K562 (cell line): ENCODE data around the gene ADCY4. TPM values are rescaled to one million over a fixed set of nuclear protein-coding genes. Genes with fewer than 3 reads are reported as not detected.
A peak's percentile ranks its signal among the peaks of the same experiment; 100 is the strongest.

Experiments
- ATAC-seq: fragments of 200-7000 bp; cut with Tn5 transposase; 3 replicates; pipeline ENCODE4 v1.9.1; 2020; ENCODE audit warnings: moderate library complexity
- BruUV-seq: library from RNA; stranded (reverse); fragments of 400-500 nt; replicated peaks from 2 replicates; lab custom pipeline; 2021; lab: Mats Ljungman, UMichigan
- CTCF ChIA-PET: fragments of 300-600 bp; formaldehyde crosslinking; extraction: SDS; loops from one replicate; lab custom pipeline; 2021; ENCODE audit warnings: low intra/inter-chr PET ratio; lab: Yijun Ruan, JAX
- POLR2A ChIA-PET: fragments of 300-600, 350-650 bp; sonication (Branson Sonifier 250); formaldehyde crosslinking; extraction: SDS; loops from one replicate; lab custom pipeline; 2021; ENCODE audit warnings: antibody characterized with exemption, inconsistent platforms; lab: Yijun Ruan, JAX
- DNase-seq, 4 experiments: peaks; one replicate each; pipeline versions ENCODE4 v3.0.0 to v3.0.0-alpha.2; 2011 to 2018; ENCODE audit warnings: low spot score in 3 of 4, mixed read lengths in 3 of 4; ENCODE audit errors: extremely low read depth in 1 of 4
- FAIRE-seq: peaks from 2 replicates; lab custom pipeline; 2011; peaks lifted over from hg19 to GRCh38; lab: Jason Lieb, UNC
- H2AFZ ChIP-seq: 2 replicates; pipeline ENCODE4 v1.6.0; 2011; ENCODE audit warnings: low read depth, low read length, control low read depth, inconsistent platforms
- H3K27ac ChIP-seq: fragments of 200-600 bp; 3 replicates; pipeline ENCODE4 v1.8.0; 2011; ENCODE audit warnings: low read depth, mild to moderate bottlenecking, control low read depth, inconsistent platforms, low read length, moderate library complexity, mixed read lengths; ENCODE audit errors: extremely low read depth
- H3K27me3 ChIP-seq, 2 experiments: fragments of 300-600 bp in 1 of 2; 2 replicates in 1 of 2; 3 replicates in 1 of 2; pipeline versions ENCODE4 v1.6.0 to v1.8.0; 2011; ENCODE audit warnings: inconsistent platforms in 2 of 2, low read length in 2 of 2, mild to moderate bottlenecking in 1 of 2, mixed read lengths in 1 of 2, moderate library complexity in 1 of 2; ENCODE audit not compliant: control insufficient read depth in 2 of 2, insufficient read depth in 2 of 2
- H3K36me3 ChIP-seq: fragments of 300-600 bp; 3 replicates; pipeline ENCODE4 v1.8.0; 2011; ENCODE audit warnings: mild to moderate bottlenecking, low read length, inconsistent platforms; ENCODE audit not compliant: control insufficient read depth, insufficient read depth
- H3K4me1 ChIP-seq, 2 experiments: fragments of 200-600 bp in 1 of 2; replicated peaks in 1 of 2; 2 replicates in 1 of 2; 3 replicates in 1 of 2; pipeline versions ENCODE4 v1.5.1 to v1.8.0; 2011; ENCODE audit warnings: inconsistent platforms in 2 of 2, low read length in 2 of 2, mild to moderate bottlenecking in 1 of 2, mixed read lengths in 1 of 2, moderate library complexity in 1 of 2; ENCODE audit not compliant: control insufficient read depth in 2 of 2, insufficient read depth in 2 of 2
- H3K4me2 ChIP-seq: 2 replicates; pipeline ENCODE4 v1.6.1; 2011; ENCODE audit warnings: low read length, control low read depth, inconsistent platforms, mixed read lengths; ENCODE audit not compliant: insufficient read depth
- H3K4me3 ChIP-seq: fragments of 200-600 bp; sonication (generic), shearing (Covaris generic); 2 replicates; pipeline ENCODE4 v1.5.1; 2016; ENCODE audit warnings: control low read depth, inconsistent platforms
- H3K79me2 ChIP-seq: fragments of 200-600 bp; 3 replicates; pipeline ENCODE4 v1.8.0; 2011; ENCODE audit warnings: low read length, inconsistent platforms; ENCODE audit not compliant: control insufficient read depth, insufficient read depth
- H3K9ac ChIP-seq, 2 experiments: 2 replicates each; pipeline versions ENCODE4 v1.6.0 to v1.6.1; 2011; ENCODE audit warnings: low read depth in 2 of 2, low read length in 2 of 2, control low read depth in 1 of 2, inconsistent platforms in 1 of 2, mild to moderate bottlenecking in 1 of 2, mixed read lengths in 1 of 2; ENCODE audit not compliant: insufficient read depth in 1 of 2
- H3K9me1 ChIP-seq: one replicate; pipeline ENCODE4 v1.6.0; 2011; ENCODE audit warnings: inconsistent platforms, mild to moderate bottlenecking, low read length, moderate library complexity; ENCODE audit not compliant: control insufficient read depth, insufficient read depth
- H3K9me3 ChIP-seq: replicated peaks from 2 replicates; pipeline ENCODE4 v1.5.1; 2011; ENCODE audit warnings: low read depth, low read length, inconsistent platforms; ENCODE audit not compliant: control insufficient read depth, insufficient read depth
- H4K20me1 ChIP-seq: replicated peaks from 2 replicates; pipeline ENCODE4 v1.6.1; 2011; ENCODE audit warnings: low read length, inconsistent platforms, mixed read lengths; ENCODE audit not compliant: control insufficient read depth, insufficient read depth
- DDX20 ChIP-seq: fragments of 450-650 bp; IDR thresholded peaks from 2 replicates; pipeline ENCODE4 v1.6.1; 2016; ENCODE audit warnings: missing genetic modification characterization, low read depth, mild to moderate bottlenecking, missing compliant biosample characterization, moderate library complexity
- DIDO1 ChIP-seq: fragments of 450-650 bp; IDR thresholded peaks from 2 replicates; pipeline ENCODE4 v1.6.1; 2016; ENCODE audit warnings: low read depth, missing biosample characterization, missing genetic modification characterization
- GTF2B ChIP-seq: IDR thresholded peaks from 2 replicates; pipeline ENCODE4 v1.6.1; 2011; ENCODE audit not compliant: insufficient read length; ENCODE audit errors: extremely low read depth
- IRF9 ChIP-seq: fragments of 450-650 bp; IDR thresholded peaks from 2 replicates; pipeline ENCODE4 v1.6.1; 2016; ENCODE audit warnings: missing biosample characterization, missing genetic modification characterization
- RBM25 ChIP-seq: fragments of 200-400 bp; formaldehyde crosslinking; IDR thresholded peaks from 2 replicates; pipeline ENCODE4 v1.6.1; 2018; ENCODE audit warnings: low read length, low read depth, moderate library complexity; ENCODE audit not compliant: severe bottlenecking
- RFX1 ChIP-seq: fragments of 450-650 bp; IDR thresholded peaks from 2 replicates; pipeline ENCODE4 v1.6.1; 2016; ENCODE audit warnings: mild to moderate bottlenecking, moderate library complexity
- SREBF2 ChIP-seq: sonication (generic); formaldehyde crosslinking; IDR thresholded peaks from 2 replicates; pipeline ENCODE4 v1.4.0; 2020; ENCODE audit warnings: mild to moderate bottlenecking, missing genetic modification reagents
- SUPT5H ChIP-seq: fragments of 450-650 bp; IDR thresholded peaks from 2 replicates; pipeline ENCODE4 v1.6.1; 2016
- TAL1 ChIP-seq: fragments of 450-650 bp; IDR thresholded peaks from 2 replicates; pipeline ENCODE4 v1.6.1; 2016; ENCODE audit warnings: mild to moderate bottlenecking
- TCFL5 ChIP-seq: fragments of 250-450 bp; sonication (Bioruptor Pico); conservative IDR thresholded peaks from 2 replicates; pipeline ENCODE4 v1.6.1; 2021; ENCODE audit warnings: mild to moderate bottlenecking, moderate library complexity, matching md5 sums
- ZNF165 ChIP-seq: fragments of 250-450 bp; sonication (Bioruptor Pico); IDR thresholded peaks from 2 replicates; pipeline ENCODE4 v1.4.0; 2020; ENCODE audit warnings: borderline replicate concordance
- ZNF444 ChIP-seq: fragments of 250-450 bp; sonication (Bioruptor Pico); IDR thresholded peaks from 2 replicates; pipeline ENCODE4 v1.4.0; 2020; ENCODE audit warnings: mild to moderate bottlenecking, moderate library complexity
- WGBS: fragments of 100-300 bp; shearing (Covaris generic); methylation state at CpG from one replicate; pipeline ENCODE4 v1.1.6; 2016; ENCODE audit warnings: low coverage, mixed read lengths; ENCODE audit not compliant: insufficient coverage; ENCODE audit errors: missing lambda C conversion rate; 5-methylcytosine and 5-hydroxymethylcytosine counted together
- in situ Hi-C: fragments of 300-500 bp; cut with MboI; formaldehyde crosslinking; loops from 4 replicates; pipeline ENCODE4 v1.15.0; 2018; ENCODE audit warnings: inconsistent platforms, mixed read lengths
- intact Hi-C: fragments of 100-400 bp; cut with micrococcal nuclease; formaldehyde crosslinking; loops from 2 replicates; pipeline ENCODE4 v1.14.2; 2022
- polyA plus RNA-seq, 8 experiments: library from polyadenylated mRNA; depleted of rRNA in 4 of 8; stranded (reverse) in 5 of 8; unstranded in 3 of 8; fragments of >200 nt; fragmentation: Nextera tagmentation in 2 of 8; fragmentation: Illumina TruSeq in 1 of 8; extraction: Ambion mirVana in 2 of 8; extraction: Trizol in 1 of 8; gene quantifications; 2 replicates each; pipeline versions ENCODE4 v1.2.1 to v1.2.3, GENCODE V29; 2011 to 2014; ENCODE audit warnings: inconsistent platforms in 1 of 8, missing spikeins in 1 of 8
- total RNA-seq, 7 experiments: library from RNA; depleted of rRNA in 6 of 7; stranded (reverse); fragments of >200 nt in 6 of 7; fragmentation: Illumina TruSeq in 2 of 7; extraction: Trizol in 2 of 7; gene quantifications; 2 replicates each; pipeline versions ENCODE4 v1.2.1 to v1.2.3, GENCODE V29; 2011 to 2021; ENCODE audit warnings: low replicate concordance in 1 of 7

ADCY4 gene
- total and polyA plus RNA-seq, 9 of the 15 experiments (the other 6 are each of a cell fraction or from before 2014, with no cell fraction given): 0.04 to 0.31 (median 0.15) TPM; not detected in 2

GRCh38 chr14:24307156-24307574, 27.7 kb downstream of the ADCY4 start:
- Histone ChIP-seq H3K9ac (0 out of 4 replicates have a peak overlapping the region, but pooled peaks of 1 of the 2 experiments have one; percentile 7), H3K4me3 (no peak overlapping the region), H3K9me1 (no peaks in the 10 kb centered on the region), H3K36me3 (peaks cover 77% of the 10 kb centered on the region; the same call in 2 of the 3 replicates), H3K4me2 (no peak overlapping the region), H4K20me1 (no peaks in the 10 kb centered on the region), H3K4me1 (peaks cover 0 to 4% of the 10 kb centered on the region in 2 experiments; a peak in 2 of 5 replicates), H3K9me3 (no peaks in the 10 kb centered on the region), H3K79me2 (no peaks in the 10 kb centered on the region), H2AFZ (no peak overlapping the region), H3K27ac (no peak overlapping the region), H3K27me3 (no peaks in the 10 kb centered on the region)
- intact Hi-C loops: no loop called here
- TF ChIP-seq DDX20 (tag): no peak
- no peak for TF ChIP-seq TAL1
- no peak for TF ChIP-seq SREBF2
- TF ChIP-seq SUPT5H: 0 out of 2 replicates have a peak, but pooled peaks have one; percentile 16
- FAIRE-seq (no peak), DNase-seq (no peak), ATAC-seq (no peak)
- BruUV-seq: TSS peak; percentile 26
- ChIA-PET POLR2A (interaction anchor here (0.5 to 1.8 kb wide), 7 partner anchors 8 to 193 kb away, joined by 3 to 6 read pairs (median 3); partner anchors contain the start of gene TINF2), CTCF (interaction anchor here (0.5 kb wide), 1 partner anchor 57 kb away, joined by 6 read pairs; no protein-coding TSS in a partner anchor)
- in situ Hi-C loops: no loop called here
- 74% methylated on average over 3 of the region's 11 CpGs for WGBS

GRCh38 chr14:24304019-24304387, 30.9 kb downstream of the ADCY4 start:
- FAIRE-seq: no peak
- no peaks in the 10 kb centered on the region for H3K27me3 ChIP-seq
- H3K79me2 ChIP-seq: peaks cover 25% of the 10 kb centered on the region
- BruUV-seq: no TSS peak
- peaks cover 5 to 6% of the 10 kb centered on the region in 2 experiments; a peak in 3 of 5 replicates for H3K4me1 ChIP-seq
- H3K9ac ChIP-seq: no peak overlapping the region
- in situ Hi-C loops (no loop called here), intact Hi-C loops (no loop called here)
- H2AFZ ChIP-seq: no peak overlapping the region
- no peaks in the 10 kb centered on the region for H3K9me1 ChIP-seq
- ChIA-PET POLR2A (no interaction called here), CTCF (no interaction called here)
- no peak overlapping the region for H3K27ac ChIP-seq
- no peaks in the 10 kb centered on the region for H4K20me1 ChIP-seq
- H3K9me3 ChIP-seq: no peaks in the 10 kb centered on the region
- peaks cover 75% of the 10 kb centered on the region; the same call in 2 of the 3 replicates for H3K36me3 ChIP-seq
- no peak overlapping the region for H3K4me3 ChIP-seq
- no peak for TF ChIP-seq IRF9 (tag)
- TF ChIP-seq DIDO1 (tag): no peak
- TF ChIP-seq RBM25: no peak
- TF ChIP-seq GTF2B: no peak
- TF ChIP-seq ZNF444: no peak
- no peak for TF ChIP-seq RFX1
- no peak for TF ChIP-seq ZNF165 (CRISPR knock-in tag)
- no peak for TF ChIP-seq TCFL5 (CRISPR knock-in tag)
- DNase-seq: no peak
- WGBS: 97% methylated on average over 9 of the region's 11 CpGs
- ATAC-seq: no peak
- no peak overlapping the region for H3K4me2 ChIP-seq
